ENCODE measurements around the gene SOBP.

DNA sequence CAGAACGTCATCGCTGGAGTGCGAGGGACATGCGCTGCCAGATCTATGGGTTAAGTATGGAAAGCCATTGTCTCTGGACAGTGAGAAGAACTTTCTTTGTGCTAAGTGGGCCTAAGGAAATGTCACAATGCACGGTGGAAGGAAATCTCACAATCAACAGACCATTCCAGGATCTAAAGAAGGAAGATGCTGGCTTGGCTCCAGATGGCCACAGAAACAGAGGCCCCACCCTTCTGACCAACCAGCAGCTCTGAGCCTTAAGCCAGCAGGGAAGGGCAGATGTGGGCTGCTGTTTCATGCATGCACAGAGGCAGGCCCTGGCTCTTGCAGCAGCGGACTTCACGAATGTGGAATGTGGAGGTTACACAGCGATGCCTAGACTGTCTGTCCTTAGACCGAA, 156.3 kb downstream of the SOBP start:
- TF ChIP-seq POLR2A (IDR thresholded peaks at IDR 0.05) (no peak), EP300 (IDR thresholded peaks at IDR 0.05) (no peak), POLR2AphosphoS5 (IDR thresholded peaks at IDR 0.05) (no peak)
- TF ChIP-seq, protein P1, sequence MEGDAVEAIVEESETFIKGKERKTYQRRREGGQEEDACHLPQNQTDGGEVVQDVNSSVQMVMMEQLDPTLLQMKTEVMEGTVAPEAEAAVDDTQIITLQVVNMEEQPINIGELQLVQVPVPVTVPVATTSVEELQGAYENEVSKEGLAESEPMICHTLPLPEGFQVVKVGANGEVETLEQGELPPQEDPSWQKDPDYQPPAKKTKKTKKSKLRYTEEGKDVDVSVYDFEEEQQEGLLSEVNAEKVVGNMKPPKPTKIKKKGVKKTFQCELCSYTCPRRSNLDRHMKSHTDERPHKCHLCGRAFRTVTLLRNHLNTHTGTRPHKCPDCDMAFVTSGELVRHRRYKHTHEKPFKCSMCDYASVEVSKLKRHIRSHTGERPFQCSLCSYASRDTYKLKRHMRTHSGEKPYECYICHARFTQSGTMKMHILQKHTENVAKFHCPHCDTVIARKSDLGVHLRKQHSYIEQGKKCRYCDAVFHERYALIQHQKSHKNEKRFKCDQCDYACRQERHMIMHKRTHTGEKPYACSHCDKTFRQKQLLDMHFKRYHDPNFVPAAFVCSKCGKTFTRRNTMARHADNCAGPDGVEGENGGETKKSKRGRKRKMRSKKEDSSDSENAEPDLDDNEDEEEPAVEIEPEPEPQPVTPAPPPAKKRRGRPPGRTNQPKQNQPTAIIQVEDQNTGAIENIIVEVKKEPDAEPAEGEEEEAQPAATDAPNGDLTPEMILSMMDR (IDR thresholded peaks at IDR 0.05) = no peak
